Adrenal gland (tissue), 19 donors: ENCODE measurements around the gene DHX29. TPM values are rescaled to one million over a fixed set of nuclear protein-coding genes. Genes with fewer than 3 reads are reported as not detected.

Experiments used
- DNase-seq, 7 donors: peaks; one replicate each; pipeline ENCODE4 v3.0.0-alpha.2; 2019 to 2020
- H3K27ac ChIP-seq, 5 donors: fragments of 200-600 bp; sonication (generic) in 4 of 5; 1 replicate in 3 of 5; 2 replicates in 2 of 5; pipeline versions ENCODE4 v1.5.1 to v1.8.0; 2016 to 2020; ENCODE audit warnings: mild to moderate bottlenecking in 1 of 5
- H3K27me3 ChIP-seq: fragments of 200-600 bp; 2 replicates; pipeline ENCODE4 v1.8.0; 2021
- H3K36me3 ChIP-seq, 2 donors: fragments of 200-600 bp; replicated peaks in 1 of 2; 1 replicate in 1 of 2; 2 replicates in 1 of 2; pipeline versions ENCODE4 v1.5.1 to v1.8.0; 2018 to 2022
- H3K4me1 ChIP-seq, 2 donors: fragments of 200-600 bp; replicated peaks in 1 of 2; 1 replicate in 1 of 2; 2 replicates in 1 of 2; pipeline versions ENCODE4 v1.5.1 to v1.8.0; 2018 to 2021
- H3K4me3 ChIP-seq, 4 donors: fragments of 200-600 bp; sonication (generic) in 3 of 4; one replicate each; pipeline ENCODE4 v1.5.1; 2016 to 2018
- H3K9me3 ChIP-seq, 3 donors: fragments of 200-600 bp; sonication (generic) in 1 of 3; replicated peaks in 1 of 3; 1 replicate in 2 of 3; 2 replicates in 1 of 3; pipeline versions ENCODE4 v1.5.1 to v1.8.0; 2016 to 2021
- CTCF ChIP-seq, 6 experiments: fragments of 450-650 bp in 4 of 6; fragments of 200-600 bp in 2 of 6; sonication (generic) in 1 of 6; IDR thresholded peaks; 1 replicate in 5 of 6; 2 replicates in 1 of 6; pipeline versions ENCODE4 v1.5.1 to v1.8.0; 2016 to 2021; ENCODE audit warnings: antibody characterized with exemption in 6 of 6, mild to moderate bottlenecking in 2 of 6, moderate library complexity in 1 of 6
- POLR2A ChIP-seq, 2 donors: fragments of 450-650 bp; IDR thresholded peaks; one replicate each; pipeline ENCODE4 v1.6.1; 2017; ENCODE audit warnings: antibody characterized with exemption in 2 of 2, mild to moderate bottlenecking in 2 of 2, moderate library complexity in 1 of 2
- WGBS, 4 donors: extraction: QIAGEN DNeasy Blood & Tissue Kit in 2 of 4; methylation state at CpG; one replicate each; pipeline versions ENCODE4 v1.1.5 to v1.1.7; 2013 to 2017; 5-methylcytosine and 5-hydroxymethylcytosine counted together
- intact Hi-C, 2 donors: fragments of 100-400 bp; cut with DNase I; formaldehyde crosslinking; loops; one replicate each; pipeline versions ENCODE4 v1.14.1 to v1.15.0; 2022 to 2023
- long read RNA-seq, 10 donors: library from polyadenylated mRNA in 3 of 10; unstranded in 2 of 10; stranded (forward) in 1 of 10; transcript quantifications; one replicate each; pipeline ENCODE4 v2.0.0 and lab custom pipeline, GENCODE V29; 2021 to 2026
- polyA plus RNA-seq, 3 donors: library from polyadenylated mRNA; stranded (reverse); fragments of 200-250 nt in 2 of 3; fragments of 350-450 nt in 1 of 3; fragmentation: Illumina TruSeq in 1 of 3; extraction: RNeasy Lipid Tissue Mini Kit (QIAGEN cat#74804) in 1 of 3; gene quantifications; one replicate each; pipeline ENCODE4 v1.2.3, GENCODE V29; 2013 to 2014
- total RNA-seq, 9 donors: library from RNA; depleted of rRNA in 4 of 9; stranded (reverse); fragments of >200 nt in 4 of 9; fragments of 120-200 nt in 1 of 9; fragmentation: NEBNext Ultra II Directional in 1 of 9; extraction: Animal tissue kit (Norgen Biotek cat#: 25700) in 1 of 9; gene quantifications; one replicate each; pipeline versions ENCODE4 v1.1.0 to v1.2.4, GENCODE V29; 2013 to 2023
- donor health status: healthy with polysubstance abuse.
- donor health status: Bipolar disorder and iron deficiency.
- donor health status: DM: yes; HTN: yes; CAD: no.
- donor health status: DM: no; HTN: no; CAD: no.
- donor health status: DM: no; HTN: no; CAD: no.
- donor health status: DM: yes; HTN: yes; CAD: no.

Gene DHX29
- total RNA-seq (10 to 100 TPM; 17.1 to 34.4 (median 25.5) TPM), polyA plus RNA-seq (10 to 100 TPM in 1 of 3 donors, 1 to 10 TPM in 2; 6.7 to 34.9 (median 8.8) TPM)
- long read RNA-seq, donor 1, partial matches to known transcripts, result 29 of 29 reads
- long read RNA-seq, donor 1, other reads (novel, unspliced or antisense), result 0 of 29 reads
- long read RNA-seq, donor 2, full-length matches to known transcripts, result 1 of 7 reads
- long read RNA-seq, donor 2, partial matches to known transcripts, result 6 of 7 reads
- long read RNA-seq, donor 2, other reads (novel, unspliced or antisense), result 0 of 7 reads
- long read RNA-seq, donor 3, full-length matches to known transcripts, result 2 of 19 reads
- long read RNA-seq, donor 3, partial matches to known transcripts, result 17 of 19 reads
- long read RNA-seq, donor 3, other reads (novel, unspliced or antisense), result 0 of 19 reads
- long read RNA-seq, donor 4, full-length matches to known transcripts, result 1 of 33 reads
- long read RNA-seq, donor 4, partial matches to known transcripts, result 32 of 33 reads
- long read RNA-seq, donor 4, other reads (novel, unspliced or antisense), result 0 of 33 reads
- long read RNA-seq, donor 5, full-length matches to known transcripts, result 41 of 61 reads
- long read RNA-seq, donor 5, partial matches to known transcripts, result 6 of 61 reads
- long read RNA-seq, donor 5, other reads (novel, unspliced or antisense), result 14 of 61 reads
- long read RNA-seq, donor 6, partial matches to known transcripts, result 27 of 30 reads
- long read RNA-seq, donor 6, other reads (novel, unspliced or antisense), result 2 of 30 reads
- long read RNA-seq, donor 7, partial matches to known transcripts, result 6 of 6 reads
- long read RNA-seq, donor 7, other reads (novel, unspliced or antisense), result 0 of 6 reads
- long read RNA-seq, donor 8, full-length matches to known transcripts, result 2 of 45 reads
- long read RNA-seq, donor 8, partial matches to known transcripts, result 43 of 45 reads
- long read RNA-seq, donor 8, other reads (novel, unspliced or antisense), result 0 of 45 reads
- long read RNA-seq, donor 9, full-length matches to known transcripts, result 1 of 10 reads
- long read RNA-seq, donor 9, partial matches to known transcripts, result 9 of 10 reads
- long read RNA-seq, donor 9, other reads (novel, unspliced or antisense), result 0 of 10 reads
- long read RNA-seq, donor 10, full-length matches to known transcripts, result 1 of 32 reads
- long read RNA-seq, donor 10, partial matches to known transcripts, result 31 of 32 reads
- long read RNA-seq, donor 10, other reads (novel, unspliced or antisense), result 0 of 32 reads

- intact Hi-C loops, result no loop called here
- WGBS, 4 donors, result 0 to 1% (median 0%) methylated on average over 43 to 62 of the region's 62 CpGs
- Histone ChIP-seq H3K27me3 (no peaks in the 10 kb centered on the region), H3K9me3 (no peaks in the 10 kb centered on the region), H3K36me3 (no peaks in the 10 kb centered on the region), H3K4me3 (peak within 1 kb of the TSS; percentile 51 to 89 (median 78)), H3K4me1 (peaks cover 25 to 77% of the 10 kb centered on the region in 2 donors), H3K27ac (peak within 1 kb of the TSS; percentile 66 to 95 (median 93))
- TF ChIP-seq POLR2A (IDR thresholded peaks at IDR 0.05) (peak; percentile 79 to 88), CTCF (IDR thresholded peaks at IDR 0.05) (peak in 1 of 6 experiments; percentile 6)
- peak; percentile 89 to 96 (median 93) for DNase-seq
These were observed at the start of gene DHX29, which contains the start of gene MTREX for GRCh38 chr5:55307383-55308253. Gene DHX29 (minus strand): TSS chr5:55307694. CDS start chr5:55307573, 121 bp downstream. Gene MTREX (plus strand): TSS chr5:55307989. CDS start chr5:55308014, 25 bp downstream.

- intact Hi-C loops, result loop anchor here in 1 of 2 donors (10.0 kb wide), 1 partner anchor 92 kb away; no protein-coding TSS in a partner anchor
- TF ChIP-seq CTCF (IDR thresholded peaks at IDR 0.05), result no peak
- no peak for TF ChIP-seq POLR2A (IDR thresholded peaks at IDR 0.05)
- H3K9me3 ChIP-seq, result no peaks in the 10 kb centered on the region
- H3K27ac ChIP-seq, result no peak overlapping the region
- H3K36me3 ChIP-seq, result peaks cover 0 to 34% of the 10 kb centered on the region in 2 donors
- DNase-seq, result no peak
- no peaks in the 10 kb centered on the region for H3K4me1 ChIP-seq
- H3K4me3 ChIP-seq, result no peak overlapping the region
- H3K27me3 ChIP-seq, result no peaks in the 10 kb centered on the region
- 95 to 98% (median 96%) methylated on average over 3 to 4 of the region's 4 CpGs for WGBS, 4 donors
These were observed 49.4 kb upstream of the DHX29 start for GRCh38 chr5:55356896-55357295.

GRCh38 chr5:55350754-55351153 is 43.3 kb upstream of the DHX29 start:
- Histone ChIP-seq H3K9me3 (no peaks in the 10 kb centered on the region), H3K4me1 (no peaks in the 10 kb centered on the region), H3K27me3 (no peaks in the 10 kb centered on the region), H3K4me3 (no peak overlapping the region), H3K27ac (no peak overlapping the region), H3K36me3 (peaks cover 0 to 77% of the 10 kb centered on the region in 2 donors)
- intact Hi-C loops, result loop anchor here in 1 of 2 donors (10.0 kb wide), 1 partner anchor 86 kb away; no protein-coding TSS in a partner anchor
- TF ChIP-seq CTCF (IDR thresholded peaks at IDR 0.05), result no peak
- no peak for TF ChIP-seq POLR2A (IDR thresholded peaks at IDR 0.05)
- WGBS, 4 donors, result 86 to 100% (median 91%) methylated on average over 1 of the region's 1 CpG
- no peak for DNase-seq
